NCI-H1417 (cell line): ENCODE data around the gene KIRREL3.

ENCODE experiments used
- DNase-seq, 3 experiments: peaks; one replicate each; lab custom pipeline; 2025; lab: John Stamatoyannopoulos, UW

KIRREL3 gene

GRCh38 chr11:126634963-126635362 is 365.6 kb downstream of the KIRREL3 start:
- DNase-seq = no peak

- no peak for DNase-seq
Measured at GRCh38 chr11:126633330-126633729, 367.2 kb downstream of the KIRREL3 start.

- peak in 2 of 3 experiments; percentile 16 to 48 for DNase-seq
Measured at GRCh38 chr11:126630893-126631798, 369.4 kb downstream of the KIRREL3 start.

- no peak for DNase-seq
Measured at GRCh38 chr11:126630488-126630887, 370.1 kb downstream of the KIRREL3 start.

DNA sequence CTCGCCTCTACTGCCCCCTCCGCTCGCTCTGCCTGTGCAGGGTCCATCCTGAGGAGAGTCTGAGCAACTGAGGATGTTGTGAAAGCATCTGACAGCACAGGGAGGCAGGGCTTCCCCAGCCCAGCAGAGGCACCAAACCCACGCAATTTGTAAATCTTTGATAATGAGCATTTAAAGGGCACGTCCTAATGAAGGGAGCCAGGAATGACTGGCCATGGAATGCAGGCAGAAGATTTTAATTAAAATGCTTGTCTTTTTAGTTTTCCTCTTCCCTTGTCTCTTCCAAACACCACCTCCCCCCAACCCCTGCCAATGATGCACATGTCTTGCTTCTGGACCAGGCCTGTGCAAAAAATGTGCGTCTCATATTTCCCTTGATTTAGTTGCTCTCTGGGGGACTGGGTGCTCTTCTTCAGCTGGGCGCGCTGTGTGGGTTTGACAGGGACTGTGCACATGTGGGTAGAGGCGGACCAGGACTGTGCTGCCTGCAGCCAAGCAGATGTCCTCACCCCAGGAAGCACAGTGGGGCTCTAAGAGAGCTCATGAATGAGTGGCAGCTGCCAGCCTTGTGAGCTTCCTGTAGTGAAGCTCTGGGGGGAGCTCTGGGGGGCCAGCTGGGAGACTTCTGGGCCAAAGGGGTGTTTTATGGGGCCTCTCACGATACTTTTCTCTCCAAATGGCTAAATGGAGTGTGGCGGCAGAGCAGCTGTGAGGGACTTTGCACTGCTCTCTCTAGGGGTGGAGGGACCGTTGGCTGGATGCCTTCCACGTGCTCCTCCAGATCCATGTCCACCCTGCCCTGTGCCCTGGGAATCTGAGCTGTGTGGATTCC is 371.6 kb downstream of the KIRREL3 start:
- DNase-seq = peak in 2 of 3 experiments; percentile 69 to 85

- DNase-seq = no peak
Measured at GRCh38 chr11:126628450-126628789, 372.1 kb downstream of the KIRREL3 start.

DNA sequence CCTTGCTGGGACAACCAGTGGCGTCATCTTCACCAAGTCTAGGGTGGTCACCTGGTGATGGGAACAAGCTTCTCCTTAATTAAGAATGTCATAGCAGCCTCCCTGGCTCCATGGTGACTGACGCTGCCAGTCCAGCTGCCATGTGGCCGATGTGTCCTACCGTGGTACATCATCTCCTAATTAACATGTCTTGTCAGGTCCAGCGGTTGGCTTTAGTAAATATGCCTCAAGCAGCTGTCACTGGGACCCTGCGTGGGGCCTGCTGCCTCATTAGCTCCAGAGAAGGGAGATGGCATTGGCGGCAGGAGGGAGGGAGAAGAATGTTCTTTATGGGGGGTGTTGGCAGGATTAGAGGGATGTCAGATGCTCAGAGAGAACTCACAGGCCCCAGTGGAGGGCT is 373.1 kb downstream of the KIRREL3 start:
- DNase-seq = peak in 1 of 3 experiments; percentile 36

- peak in 1 of 3 experiments; percentile 19 for DNase-seq
Measured at GRCh38 chr11:126624506-126624905, 376.1 kb downstream of the KIRREL3 start.

GRCh38 chr11:126619516-126619915 is 381.1 kb downstream of the KIRREL3 start:
- DNase-seq = no peak

DNA sequence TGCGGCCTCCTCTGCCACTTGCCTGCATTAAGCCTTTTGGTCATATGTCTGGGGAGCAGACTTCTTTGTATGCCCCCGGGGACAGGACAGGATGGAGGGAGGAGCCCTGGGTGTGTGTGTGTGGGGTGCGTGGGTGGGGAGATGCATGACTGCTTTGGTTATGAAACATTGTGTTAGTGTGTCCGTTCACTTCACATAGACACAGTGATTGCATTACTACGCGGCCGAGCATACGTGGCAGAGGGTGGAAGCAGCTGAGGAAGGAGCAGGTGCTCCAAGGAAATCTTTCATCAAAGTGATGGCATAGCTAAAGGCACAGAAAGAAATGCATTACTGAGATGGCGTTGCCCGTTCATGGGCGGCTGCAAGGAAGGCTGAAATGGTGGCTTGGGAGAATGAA is 384.7 kb downstream of the KIRREL3 start:
- no peak for DNase-seq

DNA sequence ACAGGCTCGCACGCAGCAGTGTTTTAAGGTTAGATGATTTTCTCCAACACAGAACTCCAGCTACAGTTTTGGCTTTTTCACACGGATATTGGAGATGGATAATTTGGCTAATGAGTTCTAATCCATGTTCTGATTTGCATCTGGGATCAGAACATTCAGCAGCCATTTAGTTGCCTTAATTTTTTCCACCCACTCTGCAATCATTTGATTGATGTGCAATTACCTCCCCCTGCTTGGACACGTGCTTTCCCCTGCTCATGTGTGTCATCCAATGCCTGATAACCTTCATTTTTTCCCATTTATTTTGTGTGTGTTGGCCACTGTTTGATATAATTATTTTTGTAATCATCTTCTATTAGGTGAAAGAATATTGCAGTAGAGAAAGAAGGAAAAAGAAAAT is 387.3 kb downstream of the KIRREL3 start:
- DNase-seq = no peak

- no peak for DNase-seq
Measured at GRCh38 chr11:126612671-126613070, 387.9 kb downstream of the KIRREL3 start.

GRCh38 chr11:126611438-126611837 is 389.1 kb downstream of the KIRREL3 start:
- DNase-seq = no peak

DNA sequence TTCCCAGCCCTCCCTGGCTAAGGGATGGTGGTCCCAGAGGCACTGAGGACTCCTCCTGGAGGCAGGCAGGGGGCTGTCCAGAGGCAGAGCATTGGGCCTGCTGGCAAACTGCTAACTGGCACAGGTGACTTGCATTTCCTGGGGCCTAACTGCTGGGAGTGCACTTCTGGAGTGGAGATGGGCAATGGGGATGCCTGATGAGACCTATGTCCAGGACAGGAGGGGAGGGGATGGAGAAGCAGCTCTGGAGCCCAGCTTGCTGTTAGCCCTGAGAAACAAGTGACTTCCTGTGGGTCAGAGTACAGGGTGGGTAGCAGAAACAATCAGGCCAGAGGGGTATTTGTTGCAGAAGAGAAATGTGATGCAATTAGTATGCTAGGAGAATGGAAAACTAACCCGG is 391.9 kb downstream of the KIRREL3 start:
- DNase-seq = peak in 2 of 3 experiments; percentile 71 to 73

DNA sequence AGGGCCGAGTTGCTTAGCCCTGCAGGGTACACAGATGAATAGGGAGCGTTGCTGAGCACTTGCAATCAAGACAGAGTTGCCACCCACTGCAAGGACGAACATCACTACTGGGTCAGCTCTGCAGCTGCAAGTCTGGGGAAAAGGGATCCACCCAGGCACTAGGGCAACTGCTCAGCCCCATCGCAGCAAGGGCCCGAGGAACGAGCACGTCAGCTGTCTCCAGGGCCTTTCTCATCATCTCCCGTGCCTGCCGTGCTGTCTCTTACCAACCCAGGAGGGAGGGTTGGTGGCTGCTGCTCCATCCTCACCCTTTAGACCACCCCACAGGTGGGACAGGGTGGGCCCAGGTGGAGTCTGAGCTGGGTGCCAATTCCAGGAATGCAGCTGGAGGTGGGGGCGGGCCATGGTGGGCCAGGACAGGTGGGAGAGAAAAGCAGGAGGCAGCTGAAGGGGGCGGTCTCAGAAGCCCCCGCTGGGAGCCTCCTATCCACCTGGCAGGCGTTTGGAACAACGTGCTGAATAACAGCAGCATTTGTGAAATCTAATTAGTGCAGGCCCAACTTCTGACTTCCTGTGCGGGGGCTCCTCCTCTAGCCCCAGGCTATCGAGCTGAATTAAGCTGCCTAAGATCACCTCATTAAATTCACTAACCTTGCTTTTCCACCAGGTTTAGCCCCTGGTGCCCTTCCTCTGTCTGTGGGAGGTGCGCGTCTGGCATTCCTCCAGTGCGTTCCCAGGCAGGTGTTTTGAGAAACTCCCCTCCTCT is 392.6 kb downstream of the KIRREL3 start:
- peak in 2 of 3 experiments; percentile 89 to 92 for DNase-seq

- DNase-seq = peak; percentile 60 to 97 (median 94)
Measured at GRCh38 chr11:126607374-126607773, 393.2 kb downstream of the KIRREL3 start.

- no peak for DNase-seq
Measured at GRCh38 chr11:126606484-126606883, 394.1 kb downstream of the KIRREL3 start.

- DNase-seq = peak; percentile 37 to 64 (median 51)
Measured at GRCh38 chr11:126604461-126604860, 396.1 kb downstream of the KIRREL3 start.

DNA sequence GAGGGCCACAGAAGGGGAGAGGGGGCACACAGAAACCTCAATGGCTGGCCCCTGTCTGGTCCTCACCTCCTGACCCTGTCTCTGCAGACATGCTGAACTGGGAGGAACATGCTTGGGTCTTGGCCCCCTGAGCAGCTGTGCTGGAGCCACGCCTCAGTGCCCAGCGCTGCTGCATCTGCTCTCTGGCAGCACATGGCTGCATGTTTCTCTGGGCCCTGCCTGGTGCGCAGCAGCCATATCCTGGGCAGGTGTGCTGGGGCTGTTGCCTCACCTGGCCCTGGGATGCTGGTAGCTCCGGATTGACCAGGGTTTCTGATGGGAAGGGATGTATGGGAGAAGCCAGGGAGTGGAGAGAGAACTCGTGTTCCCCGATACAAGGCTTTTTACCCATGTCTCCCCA is 397.1 kb downstream of the KIRREL3 start:
- no peak for DNase-seq

DNA sequence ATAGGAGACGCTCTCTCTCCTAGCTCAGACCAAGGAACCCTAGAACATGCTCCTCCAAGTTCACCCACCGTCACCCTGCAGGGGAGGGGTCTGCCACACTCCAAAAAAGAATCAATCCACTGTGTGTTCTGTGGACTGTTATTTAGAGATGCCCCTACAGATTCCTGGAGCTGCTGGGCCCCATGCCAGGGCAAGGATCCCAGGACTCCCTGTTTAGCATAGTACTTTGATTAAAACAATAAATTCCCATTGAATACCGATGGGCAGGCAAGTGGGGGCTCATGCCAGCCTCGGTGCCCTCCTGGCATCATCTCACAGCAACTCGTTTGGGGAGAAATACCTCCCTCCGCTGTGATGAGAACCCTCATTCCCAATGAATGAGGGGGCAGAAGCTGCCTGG is 397.6 kb downstream of the KIRREL3 start:
- no peak for DNase-seq

DNA sequence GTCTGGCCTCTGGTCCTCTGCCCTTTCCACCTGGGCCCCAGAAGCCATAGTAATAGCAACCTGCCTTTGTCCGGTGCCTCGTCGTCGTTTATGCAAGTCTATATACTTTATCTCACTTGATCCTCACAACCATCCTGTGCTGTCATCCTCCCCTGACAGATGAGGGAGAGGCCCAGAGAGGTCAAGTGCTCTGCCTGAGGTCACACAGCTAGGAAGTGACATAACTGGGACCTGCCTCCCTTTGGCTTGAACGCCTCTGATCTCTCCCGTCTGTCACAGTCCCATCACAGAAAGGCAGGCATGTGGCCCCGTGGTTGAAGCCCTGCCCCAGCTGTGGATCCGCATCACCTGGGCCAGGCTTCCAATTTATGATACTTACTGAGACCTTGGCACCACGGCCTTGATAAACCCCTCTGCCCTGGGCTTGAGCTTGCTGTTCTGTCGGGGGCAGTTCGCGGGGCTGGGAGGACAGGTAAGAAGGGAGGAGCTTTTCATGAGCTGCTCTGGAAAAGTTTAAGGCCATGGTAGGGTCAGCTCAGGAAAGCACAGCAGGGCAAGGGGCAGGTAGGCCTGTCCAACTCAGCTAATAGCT is 398.1 kb downstream of the KIRREL3 start:
- no peak for DNase-seq
